T-helper 1 cell treated with Interleukin-12 subunit alpha and Interleukin-12 subunit beta and Interleukin-4 antibody, amounts not matched to agents 30 μg/mL and 1 μg/mL, for 36 hours (primary cell): ENCODE measurements around the gene ZC3H18.

Experiments used
- H3K27ac Mint-ChIP-seq: one replicate; pipeline ENCODE4 v1.8.0; 2021; ENCODE audit warnings: mild to moderate bottlenecking, mixed read lengths
- H3K27me3 Mint-ChIP-seq: one replicate; pipeline ENCODE4 v1.8.0; 2021; ENCODE audit warnings: low read depth, mixed read lengths
- H3K36me3 Mint-ChIP-seq: one replicate; pipeline ENCODE4 v1.8.0; 2021; ENCODE audit warnings: low read depth, mixed read lengths
- H3K4me1 Mint-ChIP-seq: one replicate; pipeline ENCODE4 v1.8.0; 2021; ENCODE audit warnings: low read depth, mixed read lengths
- H3K4me3 Mint-ChIP-seq: one replicate; pipeline ENCODE4 v1.8.0; 2021; ENCODE audit warnings: mild to moderate bottlenecking, moderate library complexity, mixed read lengths
- H3K9me3 Mint-ChIP-seq: one replicate; pipeline ENCODE4 v1.8.0; 2021; ENCODE audit warnings: mixed read lengths

Gene ZC3H18

GRCh38 chr16:88647178-88648070, 77.2 kb downstream of the ZC3H18 start:
- H3K27ac Mint-ChIP-seq, result no peak overlapping the region

GRCh38 chr16:88649195-88649923, 79.2 kb downstream of the ZC3H18 start:
- Mint-ChIP-seq H3K4me3 (peak overlapping the region; percentile 89), H3K27ac (peak overlapping the region; percentile 62), H3K4me1 (peaks cover 18% of the 10 kb centered on the region), H3K27me3 (no peaks in the 10 kb centered on the region), H3K36me3 (peaks cover 17% of the 10 kb centered on the region), H3K9me3 (no peaks in the 10 kb centered on the region)

More at GRCh38 chr16:88647178-88648070, 77.2 kb downstream of the ZC3H18 start:
- H3K9me3 Mint-ChIP-seq, result no peaks in the 10 kb centered on the region
- H3K27me3 Mint-ChIP-seq, result no peaks in the 10 kb centered on the region
- H3K4me1 Mint-ChIP-seq, result peaks cover 18% of the 10 kb centered on the region
- peaks cover 22% of the 10 kb centered on the region for H3K36me3 Mint-ChIP-seq
- no peak overlapping the region for H3K4me3 Mint-ChIP-seq

- Mint-ChIP-seq H3K27me3 (no peaks in the 10 kb centered on the region), H3K27ac (peak overlapping the region; percentile 75), H3K4me1 (peaks cover 13% of the 10 kb centered on the region), H3K36me3 (peaks cover 20% of the 10 kb centered on the region), H3K9me3 (no peaks in the 10 kb centered on the region), H3K4me3 (peak overlapping the region; percentile 89)
These were observed 79.9 kb downstream of the ZC3H18 start for GRCh38 chr16:88649924-88650748.

GRCh38 chr16:88650749-88651275, 80.6 kb downstream of the ZC3H18 start, which contains the start of gene CYBA:
CYBA (minus strand) TSS chr16:88651053; CDS start chr16:88651013, 40 bp downstream.
- Mint-ChIP-seq H3K4me3 (peak within 1 kb of the TSS; percentile 89), H3K27ac (peak within 1 kb of the TSS; percentile 96), H3K36me3 (peaks cover 17% of the 10 kb centered on the region), H3K9me3 (no peaks in the 10 kb centered on the region), H3K27me3 (no peaks in the 10 kb centered on the region), H3K4me1 (peaks cover 13% of the 10 kb centered on the region)

- Mint-ChIP-seq H3K4me1 (peaks cover 13% of the 10 kb centered on the region), H3K36me3 (peaks cover 17% of the 10 kb centered on the region), H3K27me3 (no peaks in the 10 kb centered on the region), H3K27ac (peak overlapping the region; percentile 96), H3K9me3 (no peaks in the 10 kb centered on the region), H3K4me3 (peak overlapping the region; percentile 89)
These were observed 81.2 kb downstream of the ZC3H18 start for GRCh38 chr16:88651276-88651988.

GRCh38 chr16:88651989-88652761, 82.0 kb downstream of the ZC3H18 start:
- H3K27ac Mint-ChIP-seq, result peak overlapping the region; percentile 79
- H3K36me3 Mint-ChIP-seq, result peaks cover 17% of the 10 kb centered on the region
- H3K27me3 Mint-ChIP-seq, result no peaks in the 10 kb centered on the region
- no peak overlapping the region for H3K4me3 Mint-ChIP-seq
- peaks cover 13% of the 10 kb centered on the region for H3K4me1 Mint-ChIP-seq
- no peaks in the 10 kb centered on the region for H3K9me3 Mint-ChIP-seq

- Mint-ChIP-seq H3K27ac (no peak overlapping the region), H3K9me3 (no peaks in the 10 kb centered on the region), H3K36me3 (peaks cover 17% of the 10 kb centered on the region), H3K27me3 (no peaks in the 10 kb centered on the region), H3K4me1 (peaks cover 13% of the 10 kb centered on the region), H3K4me3 (no peak overlapping the region)
These were observed 82.5 kb downstream of the ZC3H18 start for GRCh38 chr16:88652762-88653063.

- Mint-ChIP-seq H3K4me3 (no peak overlapping the region), H3K27me3 (no peaks in the 10 kb centered on the region), H3K36me3 (peaks cover 17% of the 10 kb centered on the region), H3K27ac (peak overlapping the region; percentile 66), H3K9me3 (no peaks in the 10 kb centered on the region), H3K4me1 (peaks cover 13% of the 10 kb centered on the region)
These were observed 82.9 kb downstream of the ZC3H18 start for GRCh38 chr16:88653101-88653500.

GRCh38 chr16:88653596-88654362, 83.6 kb downstream of the ZC3H18 start:
- Mint-ChIP-seq H3K9me3 (no peaks in the 10 kb centered on the region), H3K27me3 (no peaks in the 10 kb centered on the region), H3K27ac (peak overlapping the region; percentile 66), H3K4me1 (peaks cover 13% of the 10 kb centered on the region), H3K36me3 (peaks cover 17% of the 10 kb centered on the region), H3K4me3 (no peak overlapping the region)

- H3K27ac Mint-ChIP-seq, result no peak overlapping the region
These were observed 84.3 kb downstream of the ZC3H18 start for GRCh38 chr16:88654363-88655052.

GRCh38 chr16:88655053-88655732, 85.0 kb downstream of the ZC3H18 start:
- no peak overlapping the region for H3K4me3 Mint-ChIP-seq

More at GRCh38 chr16:88654363-88655052, 84.3 kb downstream of the ZC3H18 start:
- peaks cover 7% of the 10 kb centered on the region for H3K4me1 Mint-ChIP-seq
- H3K36me3 Mint-ChIP-seq, result peaks cover 12% of the 10 kb centered on the region
- H3K4me3 Mint-ChIP-seq, result no peak overlapping the region
- no peaks in the 10 kb centered on the region for H3K27me3 Mint-ChIP-seq
- no peaks in the 10 kb centered on the region for H3K9me3 Mint-ChIP-seq

More at GRCh38 chr16:88655053-88655732, 85.0 kb downstream of the ZC3H18 start:
- H3K27ac Mint-ChIP-seq, result no peak overlapping the region
- peaks cover 11% of the 10 kb centered on the region for H3K36me3 Mint-ChIP-seq
- no peaks in the 10 kb centered on the region for H3K9me3 Mint-ChIP-seq
- peaks cover 7% of the 10 kb centered on the region for H3K4me1 Mint-ChIP-seq
- no peaks in the 10 kb centered on the region for H3K27me3 Mint-ChIP-seq
